ENCODE measurements around the gene MBD5.

DNA sequence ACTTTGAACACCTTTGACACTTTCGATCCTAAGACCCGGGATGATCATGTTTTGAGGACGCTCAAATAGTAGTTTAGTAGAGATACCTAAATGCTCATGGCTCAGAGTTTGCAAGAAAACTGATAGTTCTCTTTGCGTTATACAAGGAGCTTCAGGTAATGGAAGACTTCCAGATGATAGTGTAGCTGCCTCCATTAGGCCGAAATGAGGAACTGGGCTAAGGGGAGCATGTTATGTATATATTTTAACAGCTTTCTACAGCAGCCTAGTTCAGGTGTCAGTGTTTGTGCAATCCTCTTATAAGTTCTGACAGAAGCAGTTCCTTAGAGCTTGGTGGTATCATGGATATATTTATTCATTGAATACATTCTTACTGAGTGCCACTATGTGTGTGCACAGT is 496.9 kb downstream of the MBD5 start:
- TF ChIP-seq CTCF (IDR thresholded peaks at IDR 0.05) (no peak), POLR2A (IDR thresholded peaks at IDR 0.05) (no peak)
